ENCODE data around the gene CDK2AP2.

Gene CDK2AP2

DNA sequence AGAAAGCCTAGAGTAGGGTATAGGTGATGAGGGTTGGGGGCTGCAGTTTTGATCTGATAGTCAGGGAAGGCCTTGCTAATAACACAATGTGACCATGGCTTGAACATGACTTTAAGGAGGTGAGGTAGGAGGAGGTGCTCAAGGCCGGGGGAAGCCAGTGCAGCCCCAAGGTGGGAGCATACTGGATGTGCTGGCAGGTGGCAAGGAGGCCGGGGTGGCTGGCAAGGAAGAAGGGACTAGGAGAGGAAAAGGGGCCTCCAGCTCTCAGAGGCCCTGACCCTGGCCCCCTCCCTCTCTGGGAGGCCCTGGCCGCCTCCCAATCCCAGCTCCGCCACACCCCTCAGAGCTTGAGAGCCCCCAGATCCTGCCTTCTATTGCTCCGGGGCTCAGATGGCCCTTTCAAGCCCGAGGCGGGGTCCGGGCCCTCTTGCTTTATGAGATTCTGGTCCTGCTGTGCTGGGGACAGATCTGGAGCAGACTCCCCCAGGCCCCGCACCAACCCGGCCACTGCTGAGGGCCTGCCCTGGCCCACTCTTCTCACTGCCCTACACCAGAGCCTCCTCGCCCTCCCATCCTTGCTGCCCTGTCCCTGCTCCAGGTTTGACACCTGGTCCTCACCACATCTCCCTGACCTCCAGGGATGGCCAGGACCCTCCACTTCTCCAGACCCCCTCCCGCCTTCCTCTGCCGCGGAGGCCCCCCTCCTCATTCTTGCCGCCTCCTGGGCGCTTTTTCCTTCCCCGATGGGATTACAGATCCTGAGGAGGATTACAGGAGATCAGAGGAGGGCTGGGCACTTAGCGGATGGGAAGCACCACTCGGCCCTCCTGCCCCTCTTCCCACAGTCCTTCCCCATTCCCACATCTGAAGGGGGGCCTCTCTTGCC lies 4.6 kb downstream of the CDK2AP2 start:
- FAIRE-seq (no peak), DNase-seq (ENCODE audit: insufficient read length, low spot score) (no peak)
- TF ChIP-seq POLR2A (IDR thresholded peaks at IDR 0.05; ENCODE audit: low read depth, low read length) = no peak

DNA sequence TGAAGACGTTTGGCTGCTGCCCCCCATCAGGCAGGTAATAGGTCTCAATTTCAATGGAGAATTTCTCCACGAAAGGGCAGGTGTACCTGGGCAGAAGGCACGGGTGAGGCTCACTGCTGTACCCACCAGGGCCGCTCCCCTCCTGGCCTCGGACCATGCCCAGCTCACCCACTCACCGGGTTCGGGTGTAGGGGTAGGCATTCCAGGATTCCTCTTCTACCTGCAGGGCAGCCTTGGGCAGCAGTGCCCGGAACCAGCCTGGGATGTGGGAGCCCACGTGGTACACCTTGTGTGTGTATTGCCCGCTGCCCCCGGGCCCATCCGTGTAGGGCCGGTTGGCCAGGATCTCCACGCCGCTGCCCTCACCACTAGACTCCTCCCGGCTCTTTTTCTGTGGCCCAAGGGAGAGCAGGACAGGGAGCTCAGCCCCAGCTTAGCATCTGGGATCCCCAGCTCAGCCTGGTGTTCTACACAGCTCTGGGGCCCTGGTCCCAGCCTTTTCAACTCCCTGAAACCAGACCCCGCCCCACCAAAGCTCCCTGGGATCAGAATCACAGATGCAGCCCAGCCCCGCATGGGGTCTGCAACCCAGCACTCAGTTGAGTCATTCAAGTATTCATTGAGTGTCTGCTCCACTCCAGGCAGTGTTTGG lies 5.5 kb downstream of the CDK2AP2 start:
- FAIRE-seq (no peak), DNase-seq (ENCODE audit: insufficient read length, low spot score) (no peak)
- TF ChIP-seq POLR2A (IDR thresholded peaks at IDR 0.05; ENCODE audit: low read depth, low read length) = no peak

DNA sequence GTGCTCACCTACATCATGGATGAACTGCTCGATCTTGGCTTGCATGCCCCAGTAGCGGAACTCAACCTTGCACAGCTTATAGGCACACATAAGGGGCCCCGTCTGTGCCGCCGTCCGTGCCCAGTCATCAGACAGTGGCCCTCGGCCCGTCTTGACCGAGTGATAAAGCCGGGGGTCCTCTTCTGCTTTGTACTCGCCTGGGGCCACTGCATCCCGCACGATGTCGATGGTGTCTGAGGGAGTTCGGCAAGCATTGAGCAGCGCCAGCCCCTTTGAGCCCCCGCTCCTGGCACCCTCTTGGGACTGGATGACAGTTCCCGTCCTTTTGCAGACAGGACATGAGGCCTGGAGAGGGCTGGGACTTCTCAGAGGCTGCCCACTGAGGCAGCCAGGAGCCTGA lies 6.1 kb downstream of the CDK2AP2 start:
- DNase-seq (ENCODE audit: insufficient read length, low spot score) (no peak), FAIRE-seq (no peak)
- no peak for TF ChIP-seq POLR2A (IDR thresholded peaks at IDR 0.05; ENCODE audit: low read depth, low read length)

DNA sequence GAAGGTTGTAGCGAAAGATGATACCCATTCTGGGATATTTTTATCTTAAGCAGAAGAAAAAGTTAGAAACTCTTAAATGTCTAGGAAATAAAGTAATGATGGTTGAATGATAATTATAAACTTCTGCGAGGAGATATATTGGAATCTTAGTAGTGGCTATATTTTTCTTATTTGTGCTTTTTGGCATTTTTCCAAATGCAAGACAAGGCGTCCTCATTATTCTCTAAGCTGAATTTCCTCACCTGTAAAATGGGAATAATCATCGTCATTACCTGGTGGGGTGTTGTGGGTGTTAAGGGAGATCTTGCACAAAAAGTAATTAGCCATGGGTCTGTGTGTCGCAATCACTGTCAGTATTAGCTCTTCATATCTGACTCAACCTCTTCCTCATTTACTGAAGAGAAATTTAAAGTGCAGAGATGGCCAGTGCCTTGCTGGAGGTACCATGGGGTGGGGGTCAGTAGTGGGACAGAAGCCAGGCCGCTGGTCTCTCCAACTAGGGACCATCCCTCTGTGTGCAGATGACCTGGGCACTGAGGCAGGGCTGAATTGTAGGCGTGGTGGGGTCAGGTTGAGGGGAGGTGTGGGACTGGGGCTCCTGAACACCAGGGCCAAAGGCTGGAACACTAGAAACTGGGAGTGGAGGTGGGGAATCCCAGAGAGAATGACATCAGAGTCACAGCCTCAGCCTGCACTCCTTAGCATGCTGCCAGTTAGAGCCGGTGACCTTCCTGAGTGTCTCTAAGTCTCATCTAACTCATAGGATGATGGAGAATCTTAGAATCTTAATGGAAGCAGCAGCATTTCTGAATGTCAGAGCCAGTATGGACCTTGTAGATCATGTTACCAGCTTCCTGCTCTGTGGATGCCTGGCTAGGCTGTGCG lies 6.9 kb downstream of the CDK2AP2 start:
- DNase-seq (ENCODE audit: insufficient read length, low spot score) = no peak
- no peak for FAIRE-seq

DNA sequence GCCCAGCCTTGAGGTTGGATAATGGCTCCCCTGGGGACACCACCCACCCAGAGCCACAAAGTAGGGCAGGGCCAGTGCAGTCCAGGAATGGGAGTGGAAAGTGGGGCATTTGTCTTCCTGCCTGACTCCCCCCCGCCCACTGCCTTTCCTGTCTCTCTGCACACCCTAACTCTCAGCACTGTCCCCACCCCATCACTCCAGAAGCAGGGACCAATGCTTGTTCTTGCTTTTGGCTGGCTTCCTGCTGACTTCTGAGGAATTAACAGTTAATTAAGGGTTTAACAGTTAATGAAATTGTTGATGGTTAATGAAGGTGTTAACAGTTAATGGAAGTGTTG lies 7.5 kb downstream of the CDK2AP2 start:
- no peak for TF ChIP-seq POLR2A (IDR thresholded peaks at IDR 0.05; ENCODE audit: low read depth, low read length)
- DNase-seq (ENCODE audit: insufficient read length, low spot score) = no peak
- FAIRE-seq = no peak

More for the DNA sequence above, 6.9 kb downstream of the CDK2AP2 start:
- no peak for TF ChIP-seq POLR2A (IDR thresholded peaks at IDR 0.05; ENCODE audit: low read depth, low read length)

DNA sequence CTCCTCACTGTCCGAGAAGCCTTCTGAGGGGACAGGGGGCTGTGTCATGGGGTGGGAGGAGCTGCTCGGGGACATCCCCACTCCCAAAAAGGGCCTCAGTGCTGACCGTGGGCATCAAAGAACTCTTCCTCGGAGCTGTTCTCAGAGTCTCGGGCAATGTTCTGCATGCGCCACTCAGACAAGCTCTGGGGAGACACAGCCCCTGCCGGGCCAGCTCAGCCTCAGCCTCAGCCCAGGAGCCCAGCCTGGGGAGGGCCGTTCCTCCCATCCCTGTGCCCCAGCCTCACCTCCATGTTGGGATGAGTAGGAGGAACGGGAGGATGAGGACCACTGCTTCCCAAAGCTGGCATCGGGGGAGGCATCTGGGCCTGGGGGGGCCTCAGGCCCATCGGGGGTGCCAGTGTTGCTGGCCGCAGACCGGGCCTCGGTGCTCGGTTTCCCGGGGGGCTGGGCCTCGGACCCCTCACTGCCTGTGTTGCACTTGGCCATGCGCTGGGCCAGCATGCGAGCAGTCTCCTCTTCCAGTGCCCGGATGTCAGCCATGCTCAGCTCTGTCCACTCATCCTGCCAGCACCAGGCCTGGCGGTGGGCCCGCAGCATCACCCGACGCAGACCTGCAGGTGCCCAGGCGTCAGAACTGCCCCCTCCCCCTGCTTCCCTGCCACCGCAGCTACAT lies 8.0 kb downstream of the CDK2AP2 start:
- DNase-seq (ENCODE audit: insufficient read length, low spot score) (no peak), FAIRE-seq (no peak)
- TF ChIP-seq POLR2A (IDR thresholded peaks at IDR 0.05; ENCODE audit: low read depth, low read length) = no peak

DNA sequence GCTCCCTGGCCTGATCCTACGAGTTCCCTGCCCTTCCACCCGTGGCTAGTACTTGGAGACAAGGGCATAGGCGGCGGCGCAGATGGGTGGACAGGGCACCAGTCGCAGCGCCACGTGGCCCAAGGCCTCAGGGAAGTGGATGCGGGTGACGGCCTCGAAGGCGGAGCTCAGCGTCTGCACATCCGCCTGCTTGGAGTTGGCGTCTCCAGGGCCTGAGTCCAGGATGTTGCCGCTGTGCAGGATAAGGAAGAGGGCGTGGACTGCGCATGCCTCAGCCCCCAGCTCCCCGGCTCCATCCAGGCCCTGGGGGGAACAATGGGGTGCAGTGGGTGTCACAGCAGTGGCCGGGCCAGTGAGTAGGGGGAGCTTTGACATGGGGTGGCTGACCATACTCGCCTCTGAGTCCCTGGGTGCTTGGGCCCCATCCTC lies 9.4 kb downstream of the CDK2AP2 start:
- no peak for FAIRE-seq
- DNase-seq (ENCODE audit: insufficient read length, low spot score) = no peak
- no peak for TF ChIP-seq POLR2A (IDR thresholded peaks at IDR 0.05; ENCODE audit: low read depth, low read length)

DNA sequence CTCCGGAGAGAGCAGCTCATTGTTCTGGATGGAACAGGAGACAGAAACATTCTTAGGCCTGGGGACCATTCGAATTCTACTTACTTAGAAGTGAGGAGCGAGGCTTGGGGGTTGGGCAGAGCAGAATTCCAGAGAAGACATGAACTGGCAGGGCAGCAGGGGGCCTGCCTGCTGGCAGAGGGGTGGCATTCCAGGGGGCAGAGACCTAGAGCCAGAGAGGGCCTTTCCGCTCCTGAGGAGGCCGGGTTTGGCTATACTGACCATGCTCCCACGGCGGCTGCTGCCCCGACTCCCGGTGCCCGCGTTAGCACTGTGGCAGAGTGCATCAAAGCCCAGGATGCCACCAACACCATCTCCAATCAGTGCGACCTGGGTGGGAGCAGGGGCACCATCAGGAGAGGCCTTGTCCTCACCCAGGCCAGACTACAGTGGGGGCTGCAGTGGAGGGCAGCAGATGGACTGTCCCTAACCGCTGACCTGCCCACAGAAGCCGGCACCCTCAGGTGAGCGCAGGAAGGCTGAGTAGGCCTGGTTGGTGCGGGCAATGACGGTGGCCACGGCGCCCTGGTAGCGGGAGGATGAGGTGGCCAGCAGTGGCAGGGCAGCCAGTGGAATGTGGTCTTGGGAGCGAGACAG lies 10.2 kb downstream of the CDK2AP2 start:
- TF ChIP-seq POLR2A (IDR thresholded peaks at IDR 0.05; ENCODE audit: low read depth, low read length) = no peak
- FAIRE-seq (no peak), DNase-seq (ENCODE audit: insufficient read length, low spot score) (no peak)

DNA sequence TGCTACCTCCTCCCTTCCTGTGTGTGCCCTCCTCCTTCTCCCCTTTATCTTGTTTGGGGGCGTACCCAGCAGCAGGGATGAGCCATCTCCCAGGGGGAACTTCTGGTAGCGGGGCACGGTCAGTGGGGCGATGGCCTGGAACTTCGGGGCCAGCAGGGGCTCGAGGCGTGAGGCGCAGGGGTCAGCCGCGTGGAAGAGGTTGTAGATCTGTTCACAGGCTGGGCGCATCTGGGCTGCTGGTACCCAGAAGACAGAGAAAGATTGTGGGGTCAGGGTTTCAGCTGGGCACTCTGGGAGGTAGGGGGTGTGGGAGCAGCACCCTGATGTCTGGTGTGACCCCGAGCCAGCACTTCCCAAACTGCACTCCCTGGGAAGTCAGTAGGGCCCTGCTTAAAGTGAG lies 11.8 kb downstream of the CDK2AP2 start:
- FAIRE-seq (no peak), DNase-seq (ENCODE audit: insufficient read length, low spot score) (no peak)
- no peak for TF ChIP-seq POLR2A (IDR thresholded peaks at IDR 0.05; ENCODE audit: low read depth, low read length)

DNA sequence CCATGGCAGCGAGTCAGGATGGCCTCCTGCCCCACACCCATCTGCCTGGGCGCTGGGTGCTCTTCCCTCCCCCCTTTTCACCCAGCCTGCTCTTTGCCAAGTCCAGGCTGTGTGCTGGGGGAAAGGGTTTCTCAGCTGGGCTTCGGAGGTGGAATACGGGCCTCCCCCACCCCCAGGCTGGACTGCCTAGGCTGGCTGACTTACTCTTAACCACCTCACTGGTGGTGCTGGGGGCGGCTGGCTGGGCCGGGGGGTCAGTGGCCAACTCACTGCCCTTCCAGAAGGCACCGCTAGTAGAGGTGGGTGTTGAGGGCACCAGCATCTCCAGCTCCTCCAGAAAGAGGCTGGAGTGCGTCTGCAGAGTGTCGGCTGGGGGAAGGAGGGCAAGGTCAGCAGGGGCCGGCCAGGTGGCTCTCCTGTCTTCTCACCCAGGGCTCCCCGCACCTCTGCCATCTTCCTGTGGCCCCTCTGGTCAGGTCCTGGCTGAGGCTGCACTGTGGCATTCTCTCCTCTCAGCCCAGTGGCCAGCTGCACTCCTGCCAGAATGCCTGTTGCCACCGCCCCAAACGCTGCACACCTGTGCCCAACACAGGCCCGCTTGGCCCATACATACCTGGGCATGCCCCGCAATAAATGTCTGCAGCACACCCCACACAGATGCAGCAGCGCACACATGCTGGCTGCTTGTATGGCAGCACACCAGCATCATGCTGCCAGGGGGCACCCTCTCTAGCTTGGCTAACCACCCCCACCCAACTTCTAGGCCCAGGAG lies 12.5 kb downstream of the CDK2AP2 start:
- FAIRE-seq (no peak), DNase-seq (ENCODE audit: insufficient read length, low spot score) (no peak)
- TF ChIP-seq POLR2A (IDR thresholded peaks at IDR 0.05; ENCODE audit: low read depth, low read length) = no peak

DNA sequence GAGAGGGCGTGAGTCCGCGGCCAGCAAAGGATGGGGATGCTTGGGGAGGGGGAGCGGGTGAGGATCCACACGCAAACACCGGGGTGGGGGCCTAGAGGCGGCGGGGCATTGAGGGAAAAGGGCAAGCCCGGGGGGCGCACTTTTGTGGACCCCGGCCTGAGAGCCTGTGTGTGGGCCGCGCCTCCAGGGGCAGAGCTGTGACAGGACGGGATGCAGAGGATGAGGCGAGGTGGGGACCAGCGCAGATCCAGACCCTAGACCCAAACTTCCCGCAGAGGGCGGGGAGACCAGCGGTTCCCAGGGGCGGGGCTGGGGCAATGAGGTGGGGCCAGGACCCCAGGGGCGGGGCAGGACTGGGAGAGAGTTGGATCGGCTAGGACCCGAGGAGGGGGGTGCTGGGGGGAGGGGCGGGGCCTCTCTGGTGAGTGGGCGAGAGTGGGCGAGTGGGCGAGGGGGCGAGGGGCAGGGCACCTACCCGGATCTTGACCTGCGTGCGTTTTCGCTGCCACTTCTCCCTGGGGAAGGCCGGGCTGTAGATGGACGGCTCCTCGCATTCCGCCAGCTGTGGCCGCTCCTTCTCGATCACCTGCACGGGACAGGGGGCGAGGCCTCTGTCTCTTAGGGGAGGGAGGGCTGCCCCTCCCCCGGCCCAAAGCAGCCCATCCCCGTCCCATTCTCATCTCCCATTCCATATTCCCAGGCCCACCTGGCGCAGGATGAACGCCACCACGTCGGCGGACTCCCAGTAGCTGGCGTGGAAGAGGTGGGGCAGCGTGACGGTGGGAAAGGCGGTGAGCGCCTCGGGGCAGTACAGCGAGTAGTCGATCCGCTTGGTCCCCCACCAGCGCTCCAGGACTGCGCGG lies 13.4 kb downstream of the CDK2AP2 start:
- DNase-seq (ENCODE audit: insufficient read length, low spot score) (no peak), FAIRE-seq (no peak)
- TF ChIP-seq POLR2A (IDR thresholded peaks at IDR 0.05; ENCODE audit: low read depth, low read length) = no peak
